Glutamatergic neuron (in vitro differentiated cells): ENCODE measurements around the gene FNDC8. TPM values are rescaled to one million over a fixed set of nuclear protein-coding genes. Genes with fewer than 3 reads are reported as not detected.
"Not testable (repeated sequence)": the region's sequence is repeated elsewhere in the genome, so short reads cannot be mapped to it uniquely, and the experiment has no call there.

ENCODE experiments used
- DNase-seq: peaks from one replicate; pipeline ENCODE4 v3.0.0; 2022
- H3K27ac Mint-ChIP-seq: one replicate; pipeline ENCODE4 v1.8.0; 2020; ENCODE audit warnings: mild to moderate bottlenecking, mixed read lengths, inconsistent platforms; ENCODE audit not compliant: unreplicated experiment
- H3K27me3 Mint-ChIP-seq: one replicate; pipeline ENCODE4 v1.8.0; 2020; ENCODE audit warnings: mild to moderate bottlenecking, moderate library complexity, mixed read lengths, inconsistent platforms; ENCODE audit not compliant: unreplicated experiment
- H3K36me3 Mint-ChIP-seq: one replicate; pipeline ENCODE4 v1.8.0; 2020; ENCODE audit warnings: mild to moderate bottlenecking, mixed read lengths, inconsistent platforms; ENCODE audit not compliant: unreplicated experiment
- H3K4me1 Mint-ChIP-seq: one replicate; pipeline ENCODE4 v1.8.0; 2020; ENCODE audit warnings: mild to moderate bottlenecking, low read depth, mixed read lengths, inconsistent platforms; ENCODE audit not compliant: unreplicated experiment
- H3K4me3 Mint-ChIP-seq: one replicate; pipeline ENCODE4 v1.8.0; 2020; ENCODE audit warnings: mild to moderate bottlenecking, mixed read lengths, inconsistent platforms; ENCODE audit not compliant: unreplicated experiment
- H3K9me3 Mint-ChIP-seq: one replicate; pipeline ENCODE4 v1.8.0; 2020; ENCODE audit warnings: mild to moderate bottlenecking, moderate library complexity, mixed read lengths, inconsistent platforms; ENCODE audit not compliant: unreplicated experiment
- CTCF ChIP-seq: fragments of 200-600 bp; sonication (generic); IDR thresholded peaks from one replicate; pipeline ENCODE4 v1.5.0; 2021; ENCODE audit not compliant: partially characterized antibody, unreplicated experiment
- total RNA-seq: library from RNA; stranded (reverse); fragmentation: NEBNext Ultra II Directional; extraction: Animal tissue kit (Norgen Biotek cat#: 25700); gene quantifications from one replicate; pipeline ENCODE4 v1.2.1, GENCODE V29; 2021; ENCODE audit not compliant: unreplicated experiment

Gene FNDC8
- total RNA-seq, 1 donor from 2014 or later: not detected

GRCh38 chr17:35169835-35170363, 48.5 kb downstream of the FNDC8 start:
- DNase-seq: no peak
- Mint-ChIP-seq H3K36me3 (no peaks in the 10 kb centered on the region), H3K4me3 (no peak overlapping the region)

GRCh38 chr17:35170968-35171771, 49.8 kb downstream of the FNDC8 start:
- DNase-seq: no peak
- H3K36me3 Mint-ChIP-seq: no peaks in the 10 kb centered on the region
- H3K9me3 Mint-ChIP-seq: peaks cover 2% of the 10 kb centered on the region
- TF ChIP-seq CTCF: no peak
- no peak overlapping the region for H3K4me3 Mint-ChIP-seq
- H3K4me1 Mint-ChIP-seq: peaks cover 2% of the 10 kb centered on the region
- H3K27ac Mint-ChIP-seq: no peak overlapping the region
- H3K27me3 Mint-ChIP-seq: peaks cover 2% of the 10 kb centered on the region

More at GRCh38 chr17:35169835-35170363, 48.5 kb downstream of the FNDC8 start:
- H3K4me1 Mint-ChIP-seq: peaks cover 2% of the 10 kb centered on the region
- no peaks in the 10 kb centered on the region for H3K27me3 Mint-ChIP-seq
- no peak for TF ChIP-seq CTCF
- H3K9me3 Mint-ChIP-seq: peaks cover 3% of the 10 kb centered on the region
- H3K27ac Mint-ChIP-seq: no peak overlapping the region

GRCh38 chr17:35171834-35172233, 50.4 kb downstream of the FNDC8 start:
- Mint-ChIP-seq H3K4me3 (no peak overlapping the region), H3K27me3 (peaks cover 4% of the 10 kb centered on the region), H3K36me3 (no peaks in the 10 kb centered on the region), H3K4me1 (peaks cover under 1% of the 10 kb centered on the region), H3K27ac (no peak overlapping the region), H3K9me3 (no peaks in the 10 kb centered on the region)
- DNase-seq: no peak
- no peak for TF ChIP-seq CTCF

GRCh38 chr17:35172321-35172720, 50.9 kb downstream of the FNDC8 start:
- not testable (repeated sequence) for H3K4me3 Mint-ChIP-seq, H3K4me1 Mint-ChIP-seq, H3K9me3 Mint-ChIP-seq, DNase-seq, H3K27me3 Mint-ChIP-seq, H3K27ac Mint-ChIP-seq, H3K36me3 Mint-ChIP-seq

- no peaks in the 10 kb centered on the region for H3K36me3 Mint-ChIP-seq
- no peak for DNase-seq
- no peak overlapping the region for H3K27ac Mint-ChIP-seq
- no peak overlapping the region for H3K4me3 Mint-ChIP-seq
- no peaks in the 10 kb centered on the region for H3K4me1 Mint-ChIP-seq
- peaks cover 4% of the 10 kb centered on the region for H3K27me3 Mint-ChIP-seq
- no peak for TF ChIP-seq CTCF
- peaks cover 2% of the 10 kb centered on the region for H3K9me3 Mint-ChIP-seq
These were observed 53.5 kb downstream of the FNDC8 start for GRCh38 chr17:35174835-35175334.
